Adrenal gland (tissue), 12 donors: ENCODE data around the gene C1orf105. TPM values are rescaled to one million over a fixed set of nuclear protein-coding genes. Genes with fewer than 3 reads are reported as not detected.
A peak's percentile ranks its signal among the peaks of the same experiment; 100 is the strongest.

Source experiments
- DNase-seq, 7 donors: peaks; one replicate each; pipeline ENCODE4 v3.0.0-alpha.2; 2019 to 2020
- H3K27ac ChIP-seq, 5 donors: fragments of 200-600 bp; sonication (generic) in 4 of 5; 1 replicate in 3 of 5; 2 replicates in 2 of 5; pipeline versions ENCODE4 v1.5.1 to v1.8.0; 2016 to 2020; ENCODE audit warnings: mild to moderate bottlenecking in 1 of 5
- H3K27me3 ChIP-seq: fragments of 200-600 bp; 2 replicates; pipeline ENCODE4 v1.8.0; 2021
- H3K36me3 ChIP-seq, 2 donors: fragments of 200-600 bp; replicated peaks in 1 of 2; 1 replicate in 1 of 2; 2 replicates in 1 of 2; pipeline versions ENCODE4 v1.5.1 to v1.8.0; 2018 to 2022
- H3K4me1 ChIP-seq, 2 donors: fragments of 200-600 bp; replicated peaks in 1 of 2; 1 replicate in 1 of 2; 2 replicates in 1 of 2; pipeline versions ENCODE4 v1.5.1 to v1.8.0; 2018 to 2021
- H3K4me3 ChIP-seq, 4 donors: fragments of 200-600 bp; sonication (generic) in 3 of 4; one replicate each; pipeline ENCODE4 v1.5.1; 2016 to 2018
- H3K9me3 ChIP-seq, 3 donors: fragments of 200-600 bp; sonication (generic) in 1 of 3; replicated peaks in 1 of 3; 1 replicate in 2 of 3; 2 replicates in 1 of 3; pipeline versions ENCODE4 v1.5.1 to v1.8.0; 2016 to 2021
- CTCF ChIP-seq, 6 experiments: fragments of 450-650 bp in 4 of 6; fragments of 200-600 bp in 2 of 6; sonication (generic) in 1 of 6; IDR thresholded peaks; 1 replicate in 5 of 6; 2 replicates in 1 of 6; pipeline versions ENCODE4 v1.5.1 to v1.8.0; 2016 to 2021; ENCODE audit warnings: antibody characterized with exemption in 6 of 6, mild to moderate bottlenecking in 2 of 6, moderate library complexity in 1 of 6
- POLR2A ChIP-seq, 2 donors: fragments of 450-650 bp; IDR thresholded peaks; one replicate each; pipeline ENCODE4 v1.6.1; 2017; ENCODE audit warnings: antibody characterized with exemption in 2 of 2, mild to moderate bottlenecking in 2 of 2, moderate library complexity in 1 of 2
- WGBS, 4 donors: extraction: QIAGEN DNeasy Blood & Tissue Kit in 2 of 4; methylation state at CpG; one replicate each; pipeline versions ENCODE4 v1.1.5 to v1.1.7; 2013 to 2017; 5-methylcytosine and 5-hydroxymethylcytosine counted together
- intact Hi-C, 2 donors: fragments of 100-400 bp; cut with DNase I; formaldehyde crosslinking; loops; one replicate each; pipeline versions ENCODE4 v1.14.1 to v1.15.0; 2022 to 2023
- polyA plus RNA-seq, 3 donors: library from polyadenylated mRNA; stranded (reverse); fragments of 200-250 nt in 2 of 3; fragments of 350-450 nt in 1 of 3; fragmentation: Illumina TruSeq in 1 of 3; extraction: RNeasy Lipid Tissue Mini Kit (QIAGEN cat#74804) in 1 of 3; gene quantifications; one replicate each; pipeline ENCODE4 v1.2.3, GENCODE V29; 2013 to 2014
- total RNA-seq, 9 donors: library from RNA; depleted of rRNA in 4 of 9; stranded (reverse); fragments of >200 nt in 4 of 9; fragments of 120-200 nt in 1 of 9; fragmentation: NEBNext Ultra II Directional in 1 of 9; extraction: Animal tissue kit (Norgen Biotek cat#: 25700) in 1 of 9; gene quantifications; one replicate each; pipeline versions ENCODE4 v1.1.0 to v1.2.4, GENCODE V29; 2013 to 2023
- donor health status: healthy with polysubstance abuse.
- donor health status: Bipolar disorder and iron deficiency.
- donor health status: DM: yes; HTN: yes; CAD: no.
- donor health status: DM: no; HTN: no; CAD: no.
- donor health status: DM: no; HTN: no; CAD: no.
- donor health status: DM: yes; HTN: yes; CAD: no.

Gene C1orf105
- total and polyA plus RNA-seq, 12 donors: 0.37 to 0.80 (median 0.39) TPM; not detected in 9

- no peaks in the 10 kb centered on the region for H3K36me3 ChIP-seq
- H3K27me3 ChIP-seq: no peaks in the 10 kb centered on the region
- no peak for DNase-seq
- intact Hi-C loops: no loop called here
- peaks cover 3 to 13% of the 10 kb centered on the region in 2 donors for H3K4me1 ChIP-seq
- TF ChIP-seq CTCF (IDR thresholded peaks at IDR 0.05) (no peak), POLR2A (IDR thresholded peaks at IDR 0.05) (no peak)
- H3K27ac ChIP-seq: no peak overlapping the region
- WGBS, 4 donors: 88 to 94% (median 92%) methylated on average over 2 of the region's 2 CpGs
- no peak overlapping the region for H3K4me3 ChIP-seq
- H3K9me3 ChIP-seq: no peaks in the 10 kb centered on the region
Observed at GRCh38 chr1:172386046-172386445, 34.4 kb upstream of the C1orf105 start.

- no peaks in the 10 kb centered on the region for H3K9me3 ChIP-seq
- DNase-seq: no peak
- H3K27ac ChIP-seq: no peak overlapping the region
- intact Hi-C loops: no loop called here
- WGBS, 4 donors: 94 to 97% (median 96%) methylated on average over 8 of the region's 8 CpGs
- H3K4me1 ChIP-seq: peaks cover 3 to 22% of the 10 kb centered on the region in 2 donors
- H3K4me3 ChIP-seq: no peak overlapping the region
- TF ChIP-seq CTCF (IDR thresholded peaks at IDR 0.05): no peak
- no peak for TF ChIP-seq POLR2A (IDR thresholded peaks at IDR 0.05)
- no peaks in the 10 kb centered on the region for H3K27me3 ChIP-seq
- no peaks in the 10 kb centered on the region for H3K36me3 ChIP-seq
Observed at GRCh38 chr1:172388490-172388889, 32.0 kb upstream of the C1orf105 start.

- no peaks in the 10 kb centered on the region for H3K27me3 ChIP-seq
- peaks cover 11 to 32% of the 10 kb centered on the region in 2 donors for H3K4me1 ChIP-seq
- H3K27ac ChIP-seq: peak overlapping the region in 2 of 5 donors; percentile 45 to 53
- H3K36me3 ChIP-seq: no peaks in the 10 kb centered on the region
- H3K4me3 ChIP-seq: no peak overlapping the region
- no peak for TF ChIP-seq CTCF (IDR thresholded peaks at IDR 0.05)
- TF ChIP-seq POLR2A (IDR thresholded peaks at IDR 0.05): no peak
- intact Hi-C loops: loop anchor here in 1 of 2 donors (10.0 kb wide), 1 partner anchor 105 kb away; no protein-coding TSS in a partner anchor
- DNase-seq: no peak
- WGBS, 4 donors: 33 to 61% (median 38%) methylated on average over 3 of the region's 3 CpGs
- H3K9me3 ChIP-seq: no peaks in the 10 kb centered on the region
Observed at GRCh38 chr1:172390301-172390682, 30.2 kb upstream of the C1orf105 start.

GRCh38 chr1:172390683-172391551 lies 29.6 kb upstream of the C1orf105 start:
- TF ChIP-seq POLR2A (IDR thresholded peaks at IDR 0.05) (no peak), CTCF (IDR thresholded peaks at IDR 0.05) (no peak)
- intact Hi-C loops: loop anchor here in 1 of 2 donors (10.0 kb wide), 1 partner anchor 106 kb away; no protein-coding TSS in a partner anchor
- no peak overlapping the region for H3K4me3 ChIP-seq
- H3K27ac ChIP-seq: peak overlapping the region in 2 of 5 donors; percentile 45 to 53
- peaks cover 11 to 32% of the 10 kb centered on the region in 2 donors for H3K4me1 ChIP-seq
- no peaks in the 10 kb centered on the region for H3K27me3 ChIP-seq
- DNase-seq: peak in 3 of 7 donors; percentile 26 to 46 (median 40)
- H3K9me3 ChIP-seq: no peaks in the 10 kb centered on the region
- H3K36me3 ChIP-seq: no peaks in the 10 kb centered on the region
- 66 to 76% (median 72%) methylated on average over 9 of the region's 9 CpGs for WGBS, 4 donors
